CD8-positive, alpha-beta memory T cell (primary cell): ENCODE data around the gene NR1D1. TPM values are rescaled to one million over a fixed set of nuclear protein-coding genes. Genes with fewer than 3 reads are reported as not detected.

Source experiments
- CTCF ChIA-PET: fragments of 350-600 bp; sonication (Branson Sonifier 250); formaldehyde crosslinking; loops from one replicate; lab custom pipeline; 2021; ENCODE audit warnings: antibody characterized with exemption; lab: Charles Lee
- POLR2A ChIA-PET: fragments of 350-600 bp; sonication (Branson Sonifier 250); formaldehyde crosslinking; loops from one replicate; lab custom pipeline; 2021; ENCODE audit warnings: antibody characterized with exemption; lab: Charles Lee
- DNase-seq, 5 donors: peaks; one replicate each; pipeline versions ENCODE4 v3.0.0 to v3.0.0-alpha.2; 2020 to 2022; ENCODE audit warnings: mixed read lengths in 1 of 5
- H3K27ac ChIP-seq: one replicate; pipeline ENCODE4 v1.7.0; 2013; ENCODE audit warnings: low read depth, mild to moderate bottlenecking, low read length, moderate library complexity
- H3K27me3 ChIP-seq: 2 replicates; pipeline ENCODE4 v1.7.0; 2013; ENCODE audit warnings: low read length, mild to moderate bottlenecking; ENCODE audit not compliant: insufficient read depth, poor library complexity, severe bottlenecking
- H3K36me3 ChIP-seq: 2 replicates; pipeline ENCODE4 v1.7.0; 2013; ENCODE audit warnings: mild to moderate bottlenecking, low read length, moderate library complexity; ENCODE audit not compliant: insufficient read depth
- H3K4me1 ChIP-seq: 2 replicates; pipeline ENCODE4 v1.7.0; 2013; ENCODE audit warnings: mild to moderate bottlenecking, low read length, moderate library complexity; ENCODE audit not compliant: insufficient read depth
- H3K4me3 ChIP-seq: 2 replicates; pipeline ENCODE4 v1.7.0; 2013; ENCODE audit warnings: mild to moderate bottlenecking, low read length
- H3K9me3 ChIP-seq: 2 replicates; pipeline ENCODE4 v1.7.0; 2013; ENCODE audit warnings: mild to moderate bottlenecking, low read length
- H3K27ac Mint-ChIP-seq, 8 donors: one replicate each; pipeline ENCODE4 v1.8.0; 2020 to 2021; ENCODE audit warnings: mixed read lengths in 8 of 8, mild to moderate bottlenecking in 6 of 8, inconsistent platforms in 3 of 8, moderate library complexity in 3 of 8
- H3K27me3 Mint-ChIP-seq, 2 donors: one replicate each; pipeline ENCODE4 v1.8.0; 2020 to 2021; ENCODE audit warnings: mixed read lengths in 2 of 2, mild to moderate bottlenecking in 1 of 2, moderate library complexity in 1 of 2
- H3K36me3 Mint-ChIP-seq, 3 donors: one replicate each; pipeline ENCODE4 v1.8.0; 2020 to 2021; ENCODE audit warnings: mixed read lengths in 3 of 3, inconsistent platforms in 1 of 3, mild to moderate bottlenecking in 1 of 3
- H3K4me1 Mint-ChIP-seq, 3 donors: one replicate each; pipeline ENCODE4 v1.8.0; 2020 to 2021; ENCODE audit warnings: mixed read lengths in 3 of 3, inconsistent platforms in 1 of 3, mild to moderate bottlenecking in 1 of 3
- H3K4me3 Mint-ChIP-seq, 7 donors: one replicate each; pipeline ENCODE4 v1.8.0; 2020 to 2021; ENCODE audit warnings: mixed read lengths in 7 of 7, mild to moderate bottlenecking in 6 of 7, moderate library complexity in 4 of 7, inconsistent platforms in 2 of 7
- H3K9me3 Mint-ChIP-seq, 5 donors: one replicate each; pipeline ENCODE4 v1.8.0; 2020 to 2022; ENCODE audit warnings: mixed read lengths in 5 of 5, mild to moderate bottlenecking in 3 of 5, moderate library complexity in 2 of 5, inconsistent platforms in 1 of 5
- polyA plus RNA-seq: library from polyadenylated mRNA; unstranded; fragments of 300-500 nt; fragmentation: Illumina TruSeq; gene quantifications from one replicate; pipeline ENCODE4 v1.2.3, GENCODE V29; 2021
- total RNA-seq, 2 experiments: library from RNA; stranded (reverse); gene quantifications; one replicate each; pipeline ENCODE4 v1.2.3, GENCODE V29; 2021

Gene NR1D1
- total and polyA plus RNA-seq, 3 experiments from 2014 or later = 10.0 to 10.4 (median 10.2) TPM

DNA sequence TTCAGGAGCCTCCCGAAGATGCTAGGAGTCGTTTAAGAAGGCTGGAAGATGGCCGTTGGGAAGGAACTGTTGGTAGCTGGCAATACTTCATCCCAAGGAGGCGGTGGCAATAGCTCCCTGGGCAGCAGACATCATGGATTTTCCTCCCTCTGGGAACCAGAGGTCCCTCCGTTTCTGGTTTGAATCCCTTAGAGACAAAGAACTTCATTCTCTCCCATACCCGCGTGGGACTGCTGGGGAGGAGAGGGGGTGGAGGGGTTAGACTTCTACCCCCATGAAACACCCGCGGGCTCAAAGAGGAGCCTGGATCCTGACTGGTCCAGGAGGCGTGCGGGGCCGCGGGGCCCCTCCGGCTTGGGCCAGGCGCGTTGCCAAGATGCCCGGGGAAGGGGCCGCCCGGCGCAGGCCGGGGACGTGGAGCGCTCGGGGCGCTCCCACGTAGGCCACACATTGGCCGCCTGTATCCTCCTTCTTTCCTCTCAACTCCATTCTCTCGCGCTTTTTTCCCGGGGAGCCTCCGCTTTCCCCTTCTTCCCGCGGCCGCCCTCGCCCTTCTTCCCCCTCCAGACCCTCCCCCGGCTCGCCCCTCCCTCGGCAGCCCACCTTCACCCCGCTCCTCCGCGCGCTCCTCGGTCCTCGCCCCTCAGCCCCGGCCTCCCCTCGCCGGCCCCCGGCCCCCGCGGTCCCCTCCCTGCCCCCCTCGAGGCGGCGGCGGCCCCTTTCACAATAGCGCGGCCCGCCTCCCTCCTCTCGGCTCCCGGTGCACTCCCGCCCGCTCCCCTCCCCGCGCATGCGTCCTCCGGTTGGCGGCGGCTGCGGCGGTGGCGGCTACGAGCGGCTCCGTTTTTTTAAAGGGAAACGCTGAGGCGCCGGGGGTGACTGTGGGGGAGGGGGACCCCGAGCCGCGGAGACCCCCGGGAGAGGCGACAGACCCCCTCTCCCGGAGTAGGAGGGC, 21.1 kb upstream of the NR1D1 start, which contains the start of gene MSL1:
Gene MSL1 (plus strand): TSS at position 791 of the 955 bp plus-strand sequence. CDS start 642 bp downstream, outside the sequence.
- peaks cover 32 to 49% (median 36%) of the 10 kb centered on the region in 3 donors for H3K4me1 Mint-ChIP-seq
- H3K36me3 Mint-ChIP-seq = peaks cover 0 to 16% (median 4%) of the 10 kb centered on the region in 3 donors
- H3K36me3 ChIP-seq = peaks cover 8% of the 10 kb centered on the region
- H3K9me3 ChIP-seq = no peaks in the 10 kb centered on the region
- H3K4me1 ChIP-seq = peaks cover 32% of the 10 kb centered on the region
- peak within 1 kb of the TSS; percentile 40 for H3K27ac ChIP-seq
- peak within 1 kb of the TSS; percentile 83 to 96 (median 90) for H3K4me3 Mint-ChIP-seq
- H3K9me3 Mint-ChIP-seq = no peaks in the 10 kb centered on the region
- H3K27me3 ChIP-seq = no peaks in the 10 kb centered on the region
- H3K27me3 Mint-ChIP-seq = peaks cover 0 to 1% of the 10 kb centered on the region in 2 donors
- ChIA-PET POLR2A (interaction anchor here (2.0 to 6.3 kb wide), 3 partner anchors 9 to 23 kb away, joined by 14 to 68 read pairs (median 48); partner anchors contain the start of gene CASC3), CTCF (interaction anchor here (1.3 to 3.8 kb wide), 7 partner anchors 8 to 46 kb away, joined by 3 to 45 read pairs (median 5); partner anchors contain the start of gene CASC3)
- peak within 1 kb of the TSS; percentile 93 for H3K4me3 ChIP-seq
- peak within 1 kb of the TSS; percentile 74 to 96 (median 89) for H3K27ac Mint-ChIP-seq
- DNase-seq = peak; percentile 84 to 90 (median 85)

DNA sequence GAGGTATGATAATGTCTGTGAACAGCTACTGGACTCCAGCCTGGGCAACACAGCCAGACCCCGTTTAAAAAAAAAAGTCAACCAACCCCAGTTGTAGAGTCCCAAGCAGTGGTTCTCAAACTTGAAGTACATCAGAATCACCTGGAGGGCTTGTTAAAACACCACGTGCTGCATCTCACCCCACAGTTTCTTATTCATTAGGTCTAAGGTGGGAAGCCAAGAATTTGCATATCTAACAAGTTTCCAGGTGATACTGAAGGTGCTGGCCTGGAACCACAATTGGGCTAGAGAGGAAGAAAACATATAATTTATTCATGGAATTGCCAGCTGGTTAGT, 14.7 kb upstream of the NR1D1 start:
- peak overlapping the region in 1 of 8 donors; percentile 18 for H3K27ac Mint-ChIP-seq
- POLR2A ChIA-PET = no interaction called here

GRCh38 chr17:40113907-40114245, 13.5 kb upstream of the NR1D1 start:
- H3K27ac ChIP-seq = peak overlapping the region; percentile 58
- peaks cover 43 to 54% (median 50%) of the 10 kb centered on the region in 3 donors for H3K4me1 Mint-ChIP-seq
- CTCF ChIA-PET = interaction anchor here (0.8 to 9.9 kb wide), 22 partner anchors 10 to 641 kb away, joined by 3 to 191 read pairs (median 12); partner anchors contain the start of genes CASC3, CSF3, MED24 and MSL1
- no peaks in the 10 kb centered on the region for H3K36me3 ChIP-seq
- no peak for DNase-seq
- H3K27me3 ChIP-seq = no peaks in the 10 kb centered on the region
- H3K4me3 ChIP-seq = peak overlapping the region; percentile 58
- H3K9me3 ChIP-seq = no peaks in the 10 kb centered on the region
- H3K27me3 Mint-ChIP-seq = peaks cover 0 to 2% of the 10 kb centered on the region in 2 donors
- peak overlapping the region in 6 of 8 donors; percentile 76 to 95 (median 88) for H3K27ac Mint-ChIP-seq
- H3K36me3 Mint-ChIP-seq = peaks cover 0 to 1% (median 0%) of the 10 kb centered on the region in 3 donors
- POLR2A ChIA-PET = interaction anchor here (0.9 to 3.7 kb wide), 6 partner anchors 9 to 54 kb away, joined by 7 to 60 read pairs (median 16); partner anchors contain the start of genes CASC3, MSL1 and NR1D1
- peaks cover 48% of the 10 kb centered on the region for H3K4me1 ChIP-seq
- H3K4me3 Mint-ChIP-seq = peak overlapping the region in 5 of 7 donors; percentile 80 to 86 (median 84)
- no peaks in the 10 kb centered on the region for H3K9me3 Mint-ChIP-seq

More for the DNA sequence above, 14.7 kb upstream of the NR1D1 start:
- Histone ChIP-seq H3K27ac (no peak overlapping the region), H3K36me3 (no peaks in the 10 kb centered on the region), H3K27me3 (no peaks in the 10 kb centered on the region), H3K4me3 (no peak overlapping the region), H3K4me1 (peaks cover 36% of the 10 kb centered on the region), H3K9me3 (no peaks in the 10 kb centered on the region)
- Mint-ChIP-seq H3K4me3 (peak overlapping the region in 1 of 7 donors; percentile 74), H3K36me3 (peaks cover 0 to 1% (median 0%) of the 10 kb centered on the region in 3 donors), H3K27me3 (peaks cover 0 to 2% of the 10 kb centered on the region in 2 donors), H3K4me1 (peaks cover 36 to 46% (median 39%) of the 10 kb centered on the region in 3 donors), H3K9me3 (no peaks in the 10 kb centered on the region)
- no peak for DNase-seq
- CTCF ChIA-PET = interaction anchor here (0.8 to 9.9 kb wide), 5 partner anchors 16 to 55 kb away, joined by 3 to 159 read pairs (median 67); partner anchors contain the start of genes CASC3, MED24 and THRA

DNA sequence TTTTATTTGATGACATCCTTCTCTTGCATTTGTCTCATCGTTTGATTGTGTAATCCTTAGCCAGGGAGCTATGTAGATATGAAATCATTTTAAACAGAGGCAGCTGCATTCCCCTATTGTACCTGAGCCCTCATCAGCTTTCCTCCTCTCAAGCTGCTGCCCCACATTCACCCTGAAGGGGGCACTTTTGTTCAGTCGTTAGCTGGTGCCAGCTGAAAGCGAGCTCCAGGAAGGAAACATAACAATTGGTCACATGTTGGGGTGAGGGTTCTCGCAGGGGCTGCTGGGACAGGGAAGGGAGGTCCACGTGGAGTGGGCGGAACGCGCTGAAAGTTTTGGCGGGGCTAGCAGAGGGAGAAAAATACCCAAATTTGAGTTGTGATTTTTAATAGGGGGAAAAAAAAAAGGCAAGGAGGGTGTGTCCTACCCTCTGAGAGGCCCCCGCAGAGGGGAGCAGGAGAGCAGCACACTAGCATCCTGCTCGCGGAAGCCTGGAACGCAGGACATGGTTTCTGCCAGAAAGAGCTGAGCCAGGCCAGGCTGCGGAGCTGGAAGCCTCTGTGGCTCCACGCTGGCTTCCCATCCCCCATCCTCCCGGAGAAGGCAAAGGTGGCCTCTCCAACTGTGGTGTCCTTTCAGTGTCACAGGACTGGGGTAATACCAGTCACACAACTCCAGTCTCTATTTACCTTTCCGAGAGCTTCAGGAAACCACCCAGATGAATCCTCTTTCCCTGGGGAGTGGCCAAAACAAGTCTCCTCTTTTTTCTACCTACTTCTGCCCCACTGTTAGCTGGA, 12.9 kb upstream of the NR1D1 start:
- peak; percentile 84 to 95 (median 90) for DNase-seq
- Mint-ChIP-seq H3K27ac (peak overlapping the region; percentile 66 to 95 (median 86)), H3K4me1 (peaks cover 45 to 55% (median 54%) of the 10 kb centered on the region in 3 donors), H3K9me3 (no peaks in the 10 kb centered on the region), H3K36me3 (no peaks in the 10 kb centered on the region), H3K27me3 (peaks cover 0 to 3% of the 10 kb centered on the region in 2 donors), H3K4me3 (peak overlapping the region; percentile 65 to 92 (median 84))
- Histone ChIP-seq H3K4me1 (peaks cover 54% of the 10 kb centered on the region), H3K36me3 (no peaks in the 10 kb centered on the region), H3K4me3 (peak overlapping the region; percentile 58), H3K9me3 (no peaks in the 10 kb centered on the region), H3K27me3 (no peaks in the 10 kb centered on the region), H3K27ac (peak overlapping the region; percentile 58)
- POLR2A ChIA-PET = interaction anchor here (0.6 to 3.7 kb wide), 13 partner anchors 10 to 105 kb away, joined by 3 to 60 read pairs (median 9); partner anchors contain the start of genes CASC3, MSL1, NR1D1 and THRA
- CTCF ChIA-PET = interaction anchor here (0.6 to 9.9 kb wide), 44 partner anchors 10 to 640 kb away, joined by 3 to 191 read pairs (median 5); partner anchors contain the start of genes CASC3, CSF3, MED24 and MSL1

DNA sequence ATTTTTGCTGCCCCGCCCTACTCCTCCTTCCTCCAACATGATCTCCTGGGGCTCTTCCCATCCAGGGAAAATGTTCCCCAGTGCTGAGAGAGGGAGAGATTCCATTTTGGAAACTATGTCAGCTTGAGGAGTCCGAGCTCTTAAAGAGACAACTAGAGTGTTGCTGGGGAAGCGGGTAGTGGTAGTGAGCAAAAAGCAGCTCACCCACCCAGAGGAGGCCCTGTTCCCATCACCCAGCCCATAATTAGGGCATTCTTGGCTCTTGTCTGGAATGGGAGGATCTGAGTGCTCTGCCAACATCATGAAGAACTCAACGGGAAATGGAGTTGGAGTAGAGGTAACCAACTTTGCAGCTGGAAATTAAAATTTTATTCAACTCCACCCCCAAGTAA, 12.3 kb upstream of the NR1D1 start:
- POLR2A ChIA-PET = interaction anchor here (0.6 to 3.7 kb wide), 12 partner anchors 10 to 106 kb away, joined by 3 to 60 read pairs (median 8); partner anchors contain the start of genes CASC3, MSL1, NR1D1 and THRA
- peak overlapping the region in 6 of 7 donors; percentile 65 to 92 (median 82) for H3K4me3 Mint-ChIP-seq

DNA sequence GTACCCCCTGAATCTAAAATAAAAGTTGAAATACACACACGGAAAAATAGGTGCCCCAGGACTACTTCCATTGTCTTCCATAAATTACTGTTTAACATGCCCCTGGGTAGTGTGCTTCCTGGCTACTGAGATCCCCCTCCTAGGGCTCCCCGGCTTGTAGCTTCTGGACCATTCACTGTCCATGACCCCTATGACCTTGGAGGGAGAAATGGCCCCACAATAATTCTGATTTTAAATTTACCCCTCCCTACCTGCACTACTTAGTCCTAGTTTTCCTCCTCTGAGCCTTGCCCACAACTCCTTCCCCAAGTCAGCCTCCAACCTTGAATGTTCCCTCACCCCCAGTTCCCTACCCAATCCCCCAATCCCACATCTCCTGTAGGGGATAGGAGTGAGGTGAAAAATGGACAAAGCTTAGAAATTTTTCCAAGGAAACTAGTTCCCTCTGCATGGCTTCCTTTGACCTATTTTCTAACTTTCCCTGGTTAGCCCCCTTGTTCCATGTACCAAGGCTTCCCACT, 11.9 kb upstream of the NR1D1 start:
- Histone ChIP-seq H3K27ac (no peak overlapping the region), H3K9me3 (no peaks in the 10 kb centered on the region), H3K36me3 (no peaks in the 10 kb centered on the region), H3K4me3 (no peak overlapping the region), H3K27me3 (no peaks in the 10 kb centered on the region), H3K4me1 (peaks cover 64% of the 10 kb centered on the region)
- POLR2A ChIA-PET = interaction anchor here (0.6 to 3.7 kb wide), 13 partner anchors 11 to 106 kb away, joined by 3 to 60 read pairs (median 7); partner anchors contain the start of genes CASC3, MSL1, NR1D1 and THRA
- Mint-ChIP-seq H3K27ac (peak overlapping the region; percentile 15 to 95 (median 88)), H3K4me3 (peak overlapping the region in 6 of 7 donors; percentile 43 to 85 (median 75)), H3K27me3 (peaks cover 0 to 4% of the 10 kb centered on the region in 2 donors), H3K4me1 (peaks cover 56 to 65% (median 61%) of the 10 kb centered on the region in 3 donors), H3K36me3 (no peaks in the 10 kb centered on the region), H3K9me3 (no peaks in the 10 kb centered on the region)
- CTCF ChIA-PET = interaction anchor here (0.9 to 9.9 kb wide), 34 partner anchors 8 to 177 kb away, joined by 3 to 191 read pairs (median 6); partner anchors contain the start of genes CASC3, CSF3, MED24 and MSL1
- DNase-seq = no peak

More for the DNA sequence above, 12.3 kb upstream of the NR1D1 start:
- no peaks in the 10 kb centered on the region for H3K9me3 Mint-ChIP-seq
- no peak overlapping the region for H3K4me3 ChIP-seq
- peaks cover 59% of the 10 kb centered on the region for H3K4me1 ChIP-seq
- CTCF ChIA-PET = interaction anchor here (0.7 to 9.9 kb wide), 42 partner anchors 11 to 177 kb away, joined by 3 to 191 read pairs (median 5); partner anchors contain the start of genes CASC3, CSF3, MED24 and MSL1
- no peaks in the 10 kb centered on the region for H3K9me3 ChIP-seq
- peaks cover 51 to 60% (median 57%) of the 10 kb centered on the region in 3 donors for H3K4me1 Mint-ChIP-seq
- DNase-seq = no peak
- no peaks in the 10 kb centered on the region for H3K36me3 Mint-ChIP-seq
- no peaks in the 10 kb centered on the region for H3K27me3 ChIP-seq
- peaks cover 0 to 4% of the 10 kb centered on the region in 2 donors for H3K27me3 Mint-ChIP-seq
- H3K36me3 ChIP-seq = no peaks in the 10 kb centered on the region
- no peak overlapping the region for H3K27ac ChIP-seq
- H3K27ac Mint-ChIP-seq = peak overlapping the region; percentile 66 to 95 (median 86)
